HG03045 (cell line): ENCODE results near the gene EXOC4.
"Not testable (repeated sequence)": the region's sequence is repeated elsewhere in the genome, so short reads cannot be mapped to it uniquely, and the experiment has no call there.

ENCODE experiments used
- ATAC-seq: cut with Tn5 transposase; IDR thresholded peaks from one replicate; pipeline ENCODE4 v1.9.1; 2021; ENCODE audit warnings: mild to moderate bottlenecking, moderate library complexity; ENCODE audit not compliant: unreplicated experiment

EXOC4 gene

DNA sequence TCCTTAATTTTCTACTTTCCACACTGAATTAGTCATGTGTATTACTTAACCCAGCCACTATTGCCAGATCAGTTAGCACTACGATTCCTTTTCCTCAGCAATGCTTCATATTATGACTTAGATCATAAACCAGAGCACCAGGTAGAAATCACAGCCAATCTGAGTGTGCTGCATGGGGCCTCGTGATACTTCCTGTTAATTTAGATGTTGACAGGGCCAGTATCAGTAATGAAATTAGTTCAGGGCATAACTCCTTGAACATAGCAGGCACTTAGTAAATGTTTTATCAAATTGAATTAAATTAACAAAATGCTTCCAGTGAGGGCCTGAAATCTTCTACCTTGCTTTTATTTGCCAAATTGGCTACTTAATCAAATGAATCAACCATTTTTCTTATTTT, 705.0 kb downstream of the EXOC4 start:
- ATAC-seq = no peak

DNA sequence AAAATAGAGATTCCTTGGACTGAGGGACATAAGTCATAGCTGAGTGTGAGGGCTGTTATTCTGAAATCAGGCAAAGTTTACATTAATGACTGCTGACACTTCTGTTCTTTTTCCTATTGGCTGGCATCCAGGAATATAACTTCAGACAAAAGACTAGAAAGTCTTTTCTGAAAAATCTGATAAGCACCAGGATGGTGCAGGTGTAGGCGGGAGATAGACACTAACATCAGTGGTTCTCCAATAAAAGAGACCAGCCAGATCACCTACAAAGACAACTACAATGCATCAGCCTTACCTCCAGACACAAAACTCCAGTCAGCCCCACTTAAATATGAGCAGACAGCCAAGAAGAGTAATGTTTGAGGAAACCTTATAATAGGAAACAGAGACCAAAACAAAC, 705.9 kb downstream of the EXOC4 start:
- no peak for ATAC-seq

DNA sequence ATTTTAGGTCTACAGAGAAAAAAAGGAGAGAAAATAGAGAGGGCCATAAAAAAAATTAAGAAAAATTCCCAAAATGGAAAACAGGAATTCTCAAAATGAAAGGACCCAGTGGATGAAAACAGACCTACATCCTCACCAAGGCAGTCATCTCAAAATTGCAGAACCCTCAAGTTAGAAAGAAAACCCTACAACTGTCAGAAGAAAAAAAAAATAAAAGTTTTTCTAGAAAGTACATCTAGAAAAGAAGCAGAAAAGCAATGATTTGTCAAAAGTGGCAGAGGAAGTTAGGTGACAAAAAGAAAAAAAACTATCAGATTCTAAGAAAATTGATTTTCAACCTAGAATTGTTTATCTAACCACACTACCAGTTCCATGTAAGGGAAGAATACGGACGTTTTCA, 706.6 kb downstream of the EXOC4 start:
- ATAC-seq = no peak

DNA sequence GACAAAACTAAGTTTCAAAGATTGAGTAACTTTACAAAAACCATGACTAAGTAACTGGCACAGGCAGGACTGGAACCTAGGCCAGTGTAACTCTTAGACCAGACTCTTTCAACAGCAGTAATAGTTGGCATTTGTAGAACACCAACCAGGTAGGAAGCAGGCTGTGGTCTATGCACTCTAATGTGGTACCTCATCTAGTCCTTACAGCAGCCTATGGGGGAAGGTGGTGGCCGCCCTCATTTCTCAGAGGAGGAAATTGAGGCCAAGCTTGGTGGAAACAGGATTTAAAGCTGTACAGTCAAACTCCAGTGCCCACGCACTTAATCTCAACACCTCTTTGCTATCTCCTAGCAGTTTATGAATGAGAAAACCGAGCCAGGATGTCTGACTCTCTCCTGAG, 708.8 kb downstream of the EXOC4 start:
- ATAC-seq = no peak

- ATAC-seq = no peak
Measured at GRCh38 chr7:133962646-133963045, 709.8 kb downstream of the EXOC4 start.

- no peak for ATAC-seq
Measured at GRCh38 chr7:133963629-133964028, 710.8 kb downstream of the EXOC4 start.

GRCh38 chr7:133971625-133972024, 718.7 kb downstream of the EXOC4 start:
- ATAC-seq = no peak

DNA sequence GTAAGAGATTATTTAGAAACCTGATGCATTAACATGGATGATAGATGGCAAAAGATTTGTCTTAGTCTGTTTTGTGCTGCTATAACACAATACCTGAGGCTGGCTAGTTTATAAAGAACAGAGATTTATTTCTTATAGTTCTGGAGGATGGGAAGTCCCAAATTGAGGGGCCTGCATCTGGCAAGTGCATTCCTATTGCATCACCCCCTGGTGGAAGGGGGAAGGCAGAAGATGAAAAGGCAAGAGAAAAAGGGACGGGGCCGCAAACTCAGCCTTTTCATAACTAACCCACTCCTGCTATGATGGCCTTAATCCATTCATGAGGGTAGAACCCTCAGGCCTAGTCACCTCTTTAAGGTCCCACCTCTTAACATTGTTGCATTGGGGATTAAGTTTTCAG, 720.8 kb downstream of the EXOC4 start:
- no peak for ATAC-seq

DNA sequence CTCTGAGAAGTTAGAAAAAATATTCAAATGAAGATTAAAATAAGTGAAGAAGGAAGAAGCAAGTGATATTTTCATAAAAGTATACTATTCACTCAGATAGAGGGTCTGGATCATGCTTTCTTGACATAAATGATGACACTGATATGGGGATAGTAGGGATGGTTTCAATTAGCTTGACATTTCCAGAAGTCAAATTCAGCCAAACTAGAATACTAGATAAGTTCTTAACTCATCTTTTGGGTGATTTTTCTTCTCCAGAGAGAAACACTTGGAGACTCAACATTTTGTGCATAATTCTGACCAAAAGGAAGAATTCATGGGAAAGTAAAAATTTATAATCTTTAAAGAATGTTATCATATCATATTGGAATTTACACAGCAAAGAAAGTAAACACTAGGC, 722.3 kb downstream of the EXOC4 start:
- ATAC-seq = no peak

DNA sequence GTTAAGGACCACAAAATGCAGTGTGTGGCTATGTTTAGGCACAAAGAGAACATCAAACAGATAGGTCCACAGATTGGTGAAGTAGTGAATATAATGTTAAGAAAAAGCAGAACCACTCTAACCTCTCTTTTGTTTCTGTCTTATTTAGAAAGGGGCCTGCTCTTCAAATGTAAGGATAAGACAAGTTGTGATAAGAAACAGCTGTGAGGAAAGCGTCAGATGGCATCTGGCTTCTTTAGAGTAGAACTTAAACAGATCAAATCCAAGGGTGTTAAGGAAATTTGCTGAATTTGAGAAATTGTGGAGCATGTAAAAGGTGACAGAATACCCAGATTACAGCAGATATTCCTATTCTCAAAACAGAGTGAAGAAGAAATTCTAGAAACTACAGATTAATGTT, 723.3 kb downstream of the EXOC4 start:
- ATAC-seq = no peak

- ATAC-seq = no peak
Measured at GRCh38 chr7:133977409-133978274, 724.8 kb downstream of the EXOC4 start.

- no peak for ATAC-seq
Measured at GRCh38 chr7:133978502-133979295, 725.8 kb downstream of the EXOC4 start.

GRCh38 chr7:133980804-133981203, 727.9 kb downstream of the EXOC4 start:
- no peak for ATAC-seq

GRCh38 chr7:133983685-133984419, 731.0 kb downstream of the EXOC4 start:
- ATAC-seq = no peak

DNA sequence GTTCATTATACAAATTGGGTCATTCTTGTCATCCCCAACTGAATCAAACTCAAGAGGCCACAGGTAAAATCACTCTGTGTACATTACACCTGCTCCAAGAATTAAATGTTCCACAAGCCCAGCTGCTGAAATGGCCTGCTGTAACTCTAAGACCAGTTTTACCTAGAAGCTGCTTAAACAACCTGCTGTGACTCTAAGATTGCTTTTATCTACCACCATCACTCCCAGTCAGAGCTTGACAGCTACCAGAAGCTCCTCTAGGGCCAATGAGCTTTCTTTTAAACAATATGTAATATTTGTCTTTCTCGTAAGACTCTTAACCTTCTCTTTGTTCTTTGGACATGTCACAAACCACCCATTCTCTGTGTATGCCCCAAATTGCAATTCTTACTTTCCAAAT, 732.4 kb downstream of the EXOC4 start:
- ATAC-seq = no peak

- ATAC-seq = no peak
Measured at GRCh38 chr7:133987582-133987981, 734.7 kb downstream of the EXOC4 start.

GRCh38 chr7:133993547-133993946, 740.7 kb downstream of the EXOC4 start:
- no peak for ATAC-seq

GRCh38 chr7:133994100-133994499, 741.2 kb downstream of the EXOC4 start:
- ATAC-seq = not testable (repeated sequence)

DNA sequence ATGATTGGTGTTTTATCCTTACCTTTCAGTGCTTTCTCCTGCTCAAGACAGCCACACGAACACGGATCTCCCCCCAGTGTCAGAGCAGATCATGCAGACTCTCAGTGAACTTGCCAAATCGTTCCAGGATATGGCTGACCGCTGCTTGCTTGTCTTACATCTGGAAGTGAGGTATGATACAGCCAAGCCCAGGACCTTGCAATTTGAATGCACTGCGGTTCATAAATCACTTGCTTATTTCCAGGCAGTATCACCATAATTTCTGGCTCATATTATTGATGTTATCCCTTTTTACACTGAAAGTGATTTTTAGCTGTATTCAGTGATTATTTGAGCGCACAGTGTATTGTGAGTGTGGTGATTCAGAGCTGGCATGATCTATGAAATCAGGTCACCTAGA, 744.6 kb downstream of the EXOC4 start:
- no peak for ATAC-seq

- ATAC-seq = no peak
Measured at GRCh38 chr7:133999178-133999577, 746.3 kb downstream of the EXOC4 start.

- no peak for ATAC-seq
Measured at GRCh38 chr7:134004829-134005505, 752.1 kb downstream of the EXOC4 start.
